Measurements from ENCODE around the gene FGGY.
"Not testable (repeated sequence)": the region's sequence is repeated elsewhere in the genome, so short reads cannot be mapped to it uniquely, and the experiment has no call there.

Gene FGGY

GRCh38 chr1:59289570-59289969, 7.3 kb upstream of the FGGY start:
- FAIRE-seq = no peak

DNA sequence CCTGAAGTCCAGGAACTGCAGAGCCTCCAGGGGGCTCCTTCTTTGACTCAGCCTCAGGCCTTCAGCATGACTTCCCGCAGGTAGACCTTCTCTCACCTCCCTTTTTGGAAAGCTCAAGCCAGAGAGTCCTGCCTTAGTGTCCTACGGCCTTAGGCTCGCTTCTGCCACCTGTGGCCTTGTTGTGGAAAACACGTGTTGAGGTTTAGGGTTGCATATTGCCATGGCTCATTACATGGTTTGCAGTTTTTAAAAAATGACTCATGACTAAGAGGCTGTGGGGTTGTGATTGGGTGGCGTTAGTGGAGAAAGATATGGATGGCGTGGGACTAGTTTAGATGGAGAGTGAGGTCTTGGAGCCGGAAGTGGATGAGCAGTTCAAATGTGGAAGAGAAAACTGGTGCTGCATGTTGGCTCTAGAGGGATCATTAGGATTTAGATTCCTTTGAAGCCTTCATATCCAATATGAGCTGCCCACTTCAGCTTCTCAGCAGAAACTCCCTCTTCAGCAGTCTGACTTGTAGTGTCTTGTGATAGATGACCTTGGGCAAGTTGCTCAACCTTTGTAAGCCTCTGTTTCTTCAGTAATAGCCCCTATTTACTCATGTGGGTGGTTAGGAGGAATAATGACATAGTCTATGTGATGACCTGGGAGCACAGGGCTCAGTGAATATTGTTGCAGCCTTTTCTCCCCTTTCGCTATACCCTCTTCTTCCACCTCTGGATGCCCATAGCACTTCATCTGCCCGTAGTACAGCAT, 6.5 kb upstream of the FGGY start:
- no peak for FAIRE-seq

DNA sequence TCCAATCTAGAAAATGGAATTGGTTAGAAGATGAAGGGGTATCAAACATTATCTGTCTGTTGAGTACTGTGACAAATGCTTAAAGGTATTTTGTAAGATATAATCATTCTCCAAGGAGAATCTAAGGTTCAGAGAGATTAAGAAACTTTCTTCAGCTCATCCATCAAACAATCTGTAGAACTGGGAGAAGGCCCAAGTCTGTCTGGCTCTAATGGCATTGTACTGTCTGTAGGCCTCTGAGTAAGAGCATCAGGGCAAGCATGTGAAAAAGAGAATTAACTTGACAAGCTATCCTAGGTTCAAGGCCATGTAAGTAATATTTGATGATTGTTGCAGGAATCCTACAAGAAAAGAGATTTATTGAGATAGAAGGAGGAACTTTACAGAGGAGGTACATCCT, 5.3 kb upstream of the FGGY start:
- FAIRE-seq = no peak

GRCh38 chr1:59292562-59292961, 4.3 kb upstream of the FGGY start:
- FAIRE-seq = no peak

DNA sequence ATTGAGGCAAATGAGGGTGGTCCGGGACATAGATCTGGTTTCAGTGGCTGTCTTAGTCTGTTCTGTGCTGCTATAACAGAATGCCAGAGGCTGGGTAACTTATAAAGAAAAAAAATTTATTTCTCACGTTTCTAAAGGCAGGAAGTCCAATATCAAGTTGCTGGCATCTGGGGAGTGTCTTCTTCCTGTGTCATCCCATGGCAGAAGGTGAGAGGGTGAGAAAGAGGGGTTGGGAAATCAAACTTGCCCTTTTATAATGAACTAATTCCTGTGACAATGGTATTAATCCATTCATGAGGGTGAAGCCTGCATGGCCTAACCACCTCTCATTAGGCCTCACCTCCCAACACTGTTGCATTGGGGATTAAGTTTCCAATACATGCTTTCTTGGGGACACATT, 3.7 kb upstream of the FGGY start:
- FAIRE-seq = no peak

- no peak for FAIRE-seq
Observed at GRCh38 chr1:59293849-59294248, 3.0 kb upstream of the FGGY start.

- no peak for FAIRE-seq
Observed at GRCh38 chr1:59294423-59294822, 2.5 kb upstream of the FGGY start.

DNA sequence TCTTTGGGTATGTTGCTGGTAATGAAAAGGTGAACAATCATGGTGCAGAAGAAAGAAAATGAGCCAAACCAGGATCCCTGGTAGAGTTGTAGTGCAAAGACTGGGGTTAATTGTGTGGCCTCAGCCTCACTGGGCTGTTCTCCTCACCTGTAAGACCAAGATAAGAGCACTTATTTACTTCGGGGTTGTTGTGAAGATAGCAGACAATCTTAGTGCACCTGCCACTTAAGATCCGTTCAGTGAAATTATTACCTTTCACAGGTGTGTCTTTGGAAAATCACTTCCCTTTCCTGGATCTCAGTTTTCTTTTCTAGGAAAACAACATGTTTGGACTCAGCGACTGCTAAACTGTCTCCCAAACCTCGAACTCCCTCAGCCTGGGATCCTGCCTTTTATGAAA, 1.3 kb upstream of the FGGY start:
- FAIRE-seq = no peak

- FAIRE-seq = no peak
Observed at GRCh38 chr1:59298026-59298583, 1.2 kb downstream of the FGGY start.

- FAIRE-seq = no peak
Observed at GRCh38 chr1:59298710-59299346, 1.9 kb downstream of the FGGY start.

- not testable (repeated sequence) for FAIRE-seq
Observed at GRCh38 chr1:59299670-59300069, 2.8 kb downstream of the FGGY start.

- FAIRE-seq = no peak
Observed at GRCh38 chr1:59302297-59302696, 5.4 kb downstream of the FGGY start.

DNA sequence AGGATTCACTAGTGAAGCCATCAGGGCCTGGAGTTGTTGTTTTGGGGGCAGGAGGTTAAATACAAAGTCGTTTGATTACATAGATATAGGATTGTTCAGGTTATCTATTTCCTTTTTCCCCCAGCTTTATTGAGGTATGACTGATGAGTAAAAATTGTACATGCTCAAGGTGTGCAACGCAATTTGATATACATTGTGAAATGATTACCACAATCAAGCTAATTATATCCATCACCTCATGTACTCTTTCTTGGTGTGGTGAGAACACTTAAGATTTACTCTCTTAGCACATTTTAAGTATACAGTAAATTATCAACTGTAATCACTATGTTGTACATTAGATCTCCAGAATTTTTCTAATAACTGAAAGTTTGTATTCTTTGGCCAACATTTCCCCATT, 6.0 kb downstream of the FGGY start:
- FAIRE-seq = no peak

- FAIRE-seq = no peak
Observed at GRCh38 chr1:59305188-59305587, 8.3 kb downstream of the FGGY start.

GRCh38 chr1:59307591-59307990, 10.7 kb downstream of the FGGY start:
- no peak for FAIRE-seq

DNA sequence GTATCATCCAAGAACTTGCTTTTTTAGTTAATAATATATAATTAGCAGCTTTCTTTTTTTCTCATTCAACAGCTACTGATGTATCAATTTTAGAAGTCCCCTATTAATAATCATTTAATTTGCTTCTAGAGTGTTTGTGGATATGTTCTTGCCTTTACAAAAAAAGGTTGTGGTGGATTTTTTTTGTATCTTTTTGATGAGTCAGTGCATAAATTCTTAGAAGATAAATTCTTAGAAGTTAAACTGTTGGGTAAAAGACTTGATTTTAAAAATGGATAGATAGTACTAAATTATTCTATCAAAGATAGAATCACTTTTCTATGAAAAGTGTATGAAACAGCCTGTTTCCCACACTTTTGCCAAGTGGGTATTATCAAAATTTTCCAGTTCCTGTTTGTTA, 11.9 kb downstream of the FGGY start:
- FAIRE-seq = no peak

DNA sequence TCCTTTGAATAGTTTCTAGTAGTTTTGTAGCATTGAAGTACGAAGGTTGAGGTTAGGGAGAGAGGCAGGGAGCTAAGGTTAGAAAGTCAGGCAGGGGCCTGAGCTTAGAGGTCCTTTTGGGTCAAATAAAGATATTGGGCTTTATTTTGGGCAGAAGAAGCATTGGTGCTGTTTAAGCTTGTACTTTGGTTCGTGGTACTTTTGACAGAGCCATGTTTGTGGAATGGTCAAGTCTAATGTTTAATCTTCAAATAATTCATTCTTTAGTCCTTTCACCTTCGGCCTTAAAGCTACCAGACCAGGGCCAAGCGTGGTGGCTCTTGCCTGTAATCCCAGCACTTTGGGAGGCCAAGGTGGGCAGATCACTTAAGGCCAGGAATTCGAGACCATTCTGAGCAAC, 12.5 kb downstream of the FGGY start:
- FAIRE-seq = no peak

- no peak for FAIRE-seq
Observed at GRCh38 chr1:59309795-59310548, 13.1 kb downstream of the FGGY start.

GRCh38 chr1:59310549-59311250, 13.8 kb downstream of the FGGY start:
- FAIRE-seq = no peak

DNA sequence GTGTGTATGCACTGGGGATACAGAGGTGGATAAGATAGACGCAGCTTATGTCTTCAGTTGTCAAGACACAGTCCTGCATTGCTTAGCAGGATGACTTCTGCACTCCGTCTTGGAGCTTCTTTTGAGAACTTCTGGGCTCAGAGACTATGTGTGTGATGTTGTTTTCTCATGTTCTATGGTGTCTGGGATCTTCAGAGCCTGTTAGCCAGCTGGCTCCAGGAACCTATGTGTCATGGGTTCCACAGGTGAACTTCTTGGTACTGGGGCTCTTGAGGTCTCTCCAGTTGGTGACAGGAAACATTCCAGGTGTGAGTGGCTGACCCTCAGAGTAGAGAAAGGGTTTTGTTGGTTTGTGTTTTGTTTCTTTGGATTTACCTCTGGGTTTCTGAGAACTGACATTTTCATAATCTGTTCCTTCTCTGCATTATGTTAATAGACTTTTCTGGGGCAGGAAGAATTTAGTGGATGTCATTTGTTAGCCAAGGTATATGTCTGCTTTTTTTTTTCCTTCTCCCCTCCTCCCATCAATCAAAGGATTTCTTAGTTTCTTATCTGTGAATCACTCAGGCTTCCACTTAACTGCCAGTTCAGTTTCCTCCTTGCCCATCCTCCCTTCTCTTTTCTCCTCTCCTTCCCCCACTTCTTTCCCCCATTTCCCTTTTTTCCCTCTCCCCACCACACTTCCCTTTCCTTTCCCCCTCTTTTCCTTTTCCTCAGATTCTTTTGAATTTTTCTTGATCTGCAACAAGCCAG, 18.1 kb downstream of the FGGY start:
- FAIRE-seq = no peak

GRCh38 chr1:59315529-59316463, 18.9 kb downstream of the FGGY start:
- FAIRE-seq = no peak

Data from A204.1 (cell line).